Naive thymus-derived CD8-positive, alpha-beta T cell (primary cell): ENCODE measurements around the gene GPX4. TPM values are rescaled to one million over a fixed set of nuclear protein-coding genes. Genes with fewer than 3 reads are reported as not detected.

Experiments used
- ATAC-seq, 2 donors: fragments of 150-1000 bp; cut with Tn5 transposase in 1 of 2; sonication (Bioruptor Pico), chemical (Tn5 transposase) in 1 of 2; 1 replicate in 1 of 2; 2 replicates in 1 of 2; pipeline ENCODE4 v1.10.0; 2021; ENCODE audit warnings: mild to moderate bottlenecking in 2 of 2, moderate library complexity in 2 of 2
- POLR2A ChIA-PET: fragments of 350-600 bp; sonication (Branson Sonifier 250); formaldehyde crosslinking; loops from one replicate; lab custom pipeline; 2021; ENCODE audit warnings: antibody characterized with exemption; lab: Charles Lee
- DNase-seq, 10 donors: peaks; one replicate each; pipeline versions ENCODE4 v3.0.0 to v3.0.0-alpha.2; 2020 to 2022
- H3K27ac Mint-ChIP-seq, 10 donors: one replicate each; pipeline ENCODE4 v1.8.0; 2020 to 2022; ENCODE audit warnings: mild to moderate bottlenecking in 10 of 10, mixed read lengths in 10 of 10, moderate library complexity in 4 of 10, inconsistent platforms in 1 of 10
- H3K27me3 Mint-ChIP-seq, 5 donors: one replicate each; pipeline ENCODE4 v1.8.0; 2021 to 2022; ENCODE audit warnings: mixed read lengths in 5 of 5
- H3K36me3 Mint-ChIP-seq, 3 donors: one replicate each; pipeline ENCODE4 v1.8.0; 2020 to 2022; ENCODE audit warnings: mixed read lengths in 3 of 3, mild to moderate bottlenecking in 2 of 3, inconsistent platforms in 1 of 3
- H3K4me1 Mint-ChIP-seq, 4 donors: one replicate each; pipeline ENCODE4 v1.8.0; 2021 to 2022; ENCODE audit warnings: mixed read lengths in 4 of 4
- H3K4me3 Mint-ChIP-seq, 10 donors: one replicate each; pipeline ENCODE4 v1.8.0; 2020 to 2022; ENCODE audit warnings: mild to moderate bottlenecking in 10 of 10, mixed read lengths in 10 of 10, moderate library complexity in 6 of 10, inconsistent platforms in 1 of 10
- H3K9me3 Mint-ChIP-seq, 9 donors: one replicate each; pipeline ENCODE4 v1.8.0; 2020 to 2022; ENCODE audit warnings: mixed read lengths in 9 of 9, mild to moderate bottlenecking in 3 of 9, inconsistent platforms in 1 of 9, moderate library complexity in 1 of 9
- polyA plus RNA-seq, 3 donors: library from polyadenylated mRNA; unstranded; fragments of 300-500 nt; fragmentation: Illumina TruSeq; gene quantifications; one replicate each; pipeline ENCODE4 v1.2.3, GENCODE V29; 2021
- total RNA-seq, 8 experiments: library from RNA in 2 of 8; stranded (reverse) in 2 of 8; gene quantifications; one replicate each; pipeline ENCODE4 v1.2.3 and lab custom pipeline; 2021 to 2026

The GPX4 gene
- total and polyA plus RNA-seq, 5 experiments from 2014 or later, result 207 to 465 (median 370) TPM

- no peaks in the 10 kb centered on the region for H3K27me3 Mint-ChIP-seq
- peak overlapping the region in 9 of 10 donors; percentile 33 to 98 (median 85) for H3K27ac Mint-ChIP-seq
- peak overlapping the region in 4 of 10 donors; percentile 18 to 42 (median 29) for H3K4me3 Mint-ChIP-seq
- H3K9me3 Mint-ChIP-seq, result peaks cover 0 to 2% (median 0%) of the 10 kb centered on the region in 9 donors
- DNase-seq (peak in 3 of 10 donors; percentile 21 to 47 (median 46)), ATAC-seq (no peak)
- peaks cover 0 to 59% (median 11%) of the 10 kb centered on the region in 3 donors for H3K36me3 Mint-ChIP-seq
- POLR2A ChIA-PET, result interaction anchor here (1.2 to 31.7 kb wide), 8 partner anchors 14 to 106 kb away, joined by 3 to 2279 read pairs (median 397); partner anchors contain the start of genes ABCA7, ARHGAP45, CNN2 and GPX4
- H3K4me1 Mint-ChIP-seq, result peaks cover 24 to 77% (median 65%) of the 10 kb centered on the region in 4 donors
Measured at GRCh38 chr19:1086613-1087012, 17.2 kb upstream of the GPX4 start.

GRCh38 chr19:1087813-1088415 lies 15.9 kb upstream of the GPX4 start:
- peaks cover 22 to 70% (median 62%) of the 10 kb centered on the region in 4 donors for H3K4me1 Mint-ChIP-seq
- POLR2A ChIA-PET, result interaction anchor here (0.6 to 31.7 kb wide), 18 partner anchors 12 to 195 kb away, joined by 3 to 2279 read pairs (median 10); partner anchors contain the start of genes ABCA7, ARHGAP45, CIRBP and CNN2

DNA sequence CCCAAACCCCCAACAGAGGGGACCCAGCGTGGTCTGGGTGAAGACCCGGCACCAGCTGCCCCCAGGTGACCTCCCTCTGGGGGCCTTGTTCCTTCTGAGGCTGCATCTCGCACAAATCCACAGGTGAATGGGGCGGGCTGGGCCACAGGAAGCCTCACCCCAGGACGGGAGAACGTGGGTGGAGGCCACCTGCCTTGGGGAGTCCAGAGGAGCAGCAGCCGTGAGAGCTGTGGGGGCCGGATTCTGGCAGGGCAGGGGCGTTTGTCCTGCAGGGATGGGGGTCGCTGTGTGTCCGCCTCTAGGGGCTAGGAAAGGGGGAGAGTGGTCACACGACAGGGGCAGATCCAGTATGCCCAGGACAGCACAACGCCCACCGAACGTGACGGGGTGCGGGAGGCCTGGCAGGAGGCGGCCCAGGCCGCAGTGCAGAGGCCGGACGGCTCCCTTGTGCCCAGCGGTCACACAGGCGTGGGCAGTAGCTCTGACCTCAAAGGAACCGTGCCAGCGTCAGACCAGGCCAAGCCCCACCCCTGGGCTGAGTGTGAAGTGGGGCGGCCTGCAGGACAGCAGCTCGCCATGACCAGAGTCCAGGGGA lies 15.3 kb upstream of the GPX4 start:
- Mint-ChIP-seq H3K27ac (peak overlapping the region; percentile 86 to 98 (median 95)), H3K27me3 (no peaks in the 10 kb centered on the region), H3K4me3 (peak overlapping the region in 9 of 10 donors; percentile 14 to 79 (median 68)), H3K4me1 (peaks cover 22 to 75% (median 66%) of the 10 kb centered on the region in 4 donors), H3K36me3 (peaks cover 0 to 57% (median 13%) of the 10 kb centered on the region in 3 donors), H3K9me3 (peaks cover 0 to 2% (median 0%) of the 10 kb centered on the region in 9 donors)
- DNase-seq (peak in 2 of 10 donors; percentile 17 to 58), ATAC-seq (peak; percentile 7 to 8)
- POLR2A ChIA-PET, result interaction anchor here (0.6 to 31.7 kb wide), 16 partner anchors 12 to 195 kb away, joined by 3 to 2279 read pairs (median 12); partner anchors contain the start of genes ABCA7, ARHGAP45, CIRBP and CNN2

More at GRCh38 chr19:1087813-1088415, 15.9 kb upstream of the GPX4 start:
- Mint-ChIP-seq H3K4me3 (peak overlapping the region; percentile 54 to 79 (median 74)), H3K9me3 (peaks cover 0 to 2% (median 0%) of the 10 kb centered on the region in 9 donors), H3K27ac (peak overlapping the region; percentile 86 to 98 (median 95)), H3K27me3 (no peaks in the 10 kb centered on the region), H3K36me3 (peaks cover 0 to 54% (median 13%) of the 10 kb centered on the region in 3 donors)
- DNase-seq (peak in 8 of 10 donors; percentile 31 to 79 (median 62)), ATAC-seq (peak; percentile 26 to 34)

DNA sequence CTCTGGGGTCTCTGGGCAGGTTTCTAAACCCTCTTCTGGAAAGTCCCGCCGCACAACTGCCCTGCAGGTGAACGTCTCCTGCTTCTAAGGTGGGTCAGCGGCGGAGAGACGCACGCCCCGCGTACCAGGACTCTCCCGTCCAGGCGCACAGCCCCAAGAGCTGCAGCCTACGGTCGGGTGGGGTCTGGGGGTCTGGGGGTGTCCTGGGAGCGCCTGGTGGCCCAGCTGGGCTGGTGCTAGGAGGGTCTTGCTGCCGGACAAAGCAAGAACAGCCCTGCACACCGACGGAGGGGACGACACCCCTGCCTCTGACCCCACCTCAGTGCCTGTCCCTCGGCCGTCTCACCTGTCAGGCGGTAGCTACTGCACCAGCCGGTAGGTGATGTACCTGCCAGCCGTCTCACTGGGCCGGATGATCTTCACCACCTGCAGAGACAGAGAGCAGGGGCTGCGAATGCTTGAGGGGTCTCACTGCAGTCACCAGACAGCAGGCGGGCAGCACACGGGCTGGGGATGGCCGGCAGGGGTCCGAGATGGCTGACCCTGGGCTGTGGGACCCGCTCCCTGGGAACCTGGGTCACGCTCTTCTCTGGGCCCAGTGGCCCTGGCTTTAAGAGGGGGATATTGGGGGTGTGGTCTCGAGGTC lies 14.5 kb upstream of the GPX4 start:
- Mint-ChIP-seq H3K36me3 (peaks cover 0 to 50% (median 11%) of the 10 kb centered on the region in 3 donors), H3K27me3 (no peaks in the 10 kb centered on the region)

GRCh38 chr19:1089891-1090290 lies 13.9 kb upstream of the GPX4 start:
- Mint-ChIP-seq H3K36me3 (peaks cover 0 to 44% (median 8%) of the 10 kb centered on the region in 3 donors), H3K27ac (peak overlapping the region in 9 of 10 donors; percentile 32 to 98 (median 87)), H3K9me3 (peaks cover 0 to 2% (median 0%) of the 10 kb centered on the region in 9 donors), H3K4me3 (peak overlapping the region in 8 of 10 donors; percentile 6 to 78 (median 56)), H3K27me3 (no peaks in the 10 kb centered on the region), H3K4me1 (peaks cover 22 to 71% (median 67%) of the 10 kb centered on the region in 4 donors)
- DNase-seq (peak in 9 of 10 donors; percentile 47 to 91 (median 70)), ATAC-seq (peak; percentile 43 to 60)
- POLR2A ChIA-PET, result interaction anchor here (0.6 to 31.7 kb wide), 23 partner anchors 10 to 185 kb away, joined by 3 to 2279 read pairs (median 4); partner anchors contain the start of genes ABCA7, ARHGAP45, CIRBP and CNN2

More for the DNA sequence above, 14.5 kb upstream of the GPX4 start:
- peaks cover 22 to 75% (median 67%) of the 10 kb centered on the region in 4 donors for H3K4me1 Mint-ChIP-seq
- peak overlapping the region in 6 of 10 donors; percentile 19 to 74 (median 49) for H3K4me3 Mint-ChIP-seq
- ATAC-seq, result peak in 1 of 2 donors; percentile 1
- H3K27ac Mint-ChIP-seq, result peak overlapping the region; percentile 13 to 98 (median 84)
- peaks cover 0 to 2% (median 0%) of the 10 kb centered on the region in 9 donors for H3K9me3 Mint-ChIP-seq
- peak in 3 of 10 donors; percentile 26 to 35 (median 33) for DNase-seq
- POLR2A ChIA-PET, result interaction anchor here (0.7 to 31.7 kb wide), 21 partner anchors 11 to 186 kb away, joined by 3 to 2279 read pairs (median 6); partner anchors contain the start of genes ABCA7, ARHGAP45, CIRBP and CNN2

DNA sequence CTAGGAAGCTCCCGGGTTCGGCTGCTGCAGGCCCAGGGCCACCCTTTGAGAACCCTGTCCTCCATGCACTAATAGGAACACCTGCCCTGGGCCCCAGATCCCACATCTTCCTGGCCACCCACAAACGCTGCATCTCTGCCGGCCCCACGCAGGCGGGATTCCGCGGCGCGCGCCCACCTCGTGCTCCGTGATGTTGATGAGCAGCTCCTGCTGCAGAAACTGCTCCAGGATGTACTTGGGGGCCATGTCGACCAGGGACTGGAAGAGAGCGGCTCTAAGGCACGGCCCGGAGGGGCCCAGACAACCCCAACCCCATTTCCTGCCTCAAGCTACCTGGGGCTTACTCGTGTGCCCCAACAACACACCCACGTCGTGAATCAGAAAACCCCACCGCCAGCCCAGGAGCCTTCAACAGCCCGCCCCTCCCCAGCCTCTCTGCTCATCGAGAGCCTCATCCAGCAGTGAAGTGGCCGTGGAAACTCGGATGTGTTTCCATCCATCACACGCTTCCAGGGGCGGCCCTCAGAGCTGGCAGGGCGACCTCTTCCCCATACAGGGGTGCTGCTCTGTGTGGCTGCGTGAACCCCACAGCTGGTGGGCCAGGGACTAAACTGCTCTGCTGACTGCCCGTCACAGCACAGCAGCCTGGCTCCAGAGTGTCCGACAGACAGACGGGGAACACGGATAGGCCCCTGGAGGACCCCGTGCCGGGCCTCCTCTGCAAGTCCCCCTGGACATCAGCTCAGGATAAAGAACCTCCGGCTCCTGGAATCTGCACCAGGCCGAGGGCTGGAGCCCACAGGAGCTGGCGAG lies 12.9 kb upstream of the GPX4 start:
- POLR2A ChIA-PET, result interaction anchor here (0.6 to 31.7 kb wide), 15 partner anchors 9 to 178 kb away, joined by 3 to 2279 read pairs (median 17); partner anchors contain the start of genes ABCA7, ARHGAP45, CIRBP and CNN2
- H3K27me3 Mint-ChIP-seq, result no peaks in the 10 kb centered on the region
- H3K4me3 Mint-ChIP-seq, result peak overlapping the region; percentile 28 to 85 (median 70)
- H3K4me1 Mint-ChIP-seq, result peaks cover 21 to 71% (median 68%) of the 10 kb centered on the region in 4 donors
- peak in 9 of 10 donors; percentile 42 to 79 (median 63) for DNase-seq
- peak overlapping the region; percentile 86 to 98 (median 94) for H3K27ac Mint-ChIP-seq
- peaks cover 0 to 2% (median 0%) of the 10 kb centered on the region in 9 donors for H3K9me3 Mint-ChIP-seq
- ATAC-seq, result peak; percentile 24 to 34
- H3K36me3 Mint-ChIP-seq, result peaks cover 0 to 38% (median 6%) of the 10 kb centered on the region in 3 donors

- H3K36me3 Mint-ChIP-seq, result peaks cover 0 to 32% (median 6%) of the 10 kb centered on the region in 3 donors
- DNase-seq (peak in 2 of 10 donors; percentile 11 to 16), ATAC-seq (no peak)
- H3K4me1 Mint-ChIP-seq, result peaks cover 22 to 71% (median 68%) of the 10 kb centered on the region in 4 donors
- POLR2A ChIA-PET, result interaction anchor here (0.8 to 31.7 kb wide), 9 partner anchors 9 to 178 kb away, joined by 3 to 2279 read pairs (median 173); partner anchors contain the start of genes ABCA7, ARHGAP45, CIRBP and CNN2
- peak overlapping the region in 4 of 10 donors; percentile 4 to 70 (median 52) for H3K4me3 Mint-ChIP-seq
- peaks cover 0 to 2% (median 0%) of the 10 kb centered on the region in 9 donors for H3K9me3 Mint-ChIP-seq
- H3K27ac Mint-ChIP-seq, result peak overlapping the region in 3 of 10 donors; percentile 43 to 84 (median 53)
- H3K27me3 Mint-ChIP-seq, result no peaks in the 10 kb centered on the region
Measured at GRCh38 chr19:1091544-1092175, 12.1 kb upstream of the GPX4 start.

GRCh38 chr19:1093330-1093729 lies 10.5 kb upstream of the GPX4 start:
- POLR2A ChIA-PET, result interaction anchor here (0.7 to 16.6 kb wide), 13 partner anchors 10 to 230 kb away, joined by 3 to 621 read pairs (median 5); partner anchors contain the start of genes ARHGAP45, CNN2 and GPX4

DNA sequence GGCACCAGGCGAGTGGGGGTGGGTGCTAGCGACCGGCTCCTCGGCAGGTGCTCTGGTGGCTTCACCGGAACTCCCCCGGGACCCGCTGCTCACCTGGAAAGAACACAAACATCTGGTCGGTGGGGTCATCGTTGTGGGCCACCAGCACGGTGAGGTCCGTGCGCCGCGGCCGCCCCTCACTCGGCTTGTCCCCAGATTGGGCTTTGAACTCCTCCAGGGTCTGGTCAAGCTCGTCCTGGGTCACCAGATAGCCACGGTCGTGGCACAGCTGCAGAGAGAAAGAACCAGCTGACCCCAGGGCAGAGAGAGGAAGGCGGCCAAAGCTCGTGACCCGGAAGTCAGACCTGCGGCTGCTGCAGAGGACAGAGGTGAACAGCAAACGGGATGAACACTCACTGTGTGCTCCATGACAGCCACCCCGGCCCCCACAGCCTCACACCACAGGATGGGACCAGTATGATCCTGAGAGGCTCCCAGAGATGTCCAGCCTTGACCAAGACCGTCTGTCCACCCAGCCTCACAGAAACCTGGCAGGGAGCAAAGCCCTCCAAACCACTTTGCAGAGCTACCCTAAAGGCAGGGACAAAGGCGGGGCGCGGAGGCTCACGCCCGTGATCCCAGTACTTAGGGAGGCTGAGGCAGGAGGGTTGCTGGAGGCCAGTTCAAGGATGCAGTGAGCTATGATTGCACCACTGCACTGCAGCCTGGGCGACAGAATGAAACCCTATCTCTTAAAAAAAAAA lies 9.8 kb upstream of the GPX4 start:
- DNase-seq, result no peak
- Mint-ChIP-seq H3K27me3 (no peaks in the 10 kb centered on the region), H3K4me3 (peak overlapping the region; percentile 88 to 97 (median 94)), H3K9me3 (peaks cover 0 to 2% (median 0%) of the 10 kb centered on the region in 9 donors), H3K4me1 (peaks cover 14 to 66% (median 59%) of the 10 kb centered on the region in 4 donors), H3K27ac (peak overlapping the region; percentile 43 to 96 (median 81)), H3K36me3 (peaks cover 0 to 18% (median 2%) of the 10 kb centered on the region in 3 donors)
- ATAC-seq, result no peak
- POLR2A ChIA-PET, result interaction anchor here (0.6 to 16.6 kb wide), 16 partner anchors 10 to 231 kb away, joined by 3 to 621 read pairs (median 3); partner anchors contain the start of genes ABCA7, ARHGAP45, CNN2 and GPX4

More at GRCh38 chr19:1093330-1093729, 10.5 kb upstream of the GPX4 start:
- ATAC-seq, result no peak
- Mint-ChIP-seq H3K4me3 (peak overlapping the region; percentile 49 to 97 (median 92)), H3K9me3 (peaks cover 0 to 2% (median 0%) of the 10 kb centered on the region in 9 donors), H3K27me3 (no peaks in the 10 kb centered on the region), H3K36me3 (peaks cover 0 to 18% (median 2%) of the 10 kb centered on the region in 3 donors), H3K4me1 (peaks cover 15 to 67% (median 61%) of the 10 kb centered on the region in 4 donors), H3K27ac (peak overlapping the region in 9 of 10 donors; percentile 29 to 90 (median 60))
- DNase-seq, result no peak
